ENCODE measurements around the gene GLIPR2.

DNA sequence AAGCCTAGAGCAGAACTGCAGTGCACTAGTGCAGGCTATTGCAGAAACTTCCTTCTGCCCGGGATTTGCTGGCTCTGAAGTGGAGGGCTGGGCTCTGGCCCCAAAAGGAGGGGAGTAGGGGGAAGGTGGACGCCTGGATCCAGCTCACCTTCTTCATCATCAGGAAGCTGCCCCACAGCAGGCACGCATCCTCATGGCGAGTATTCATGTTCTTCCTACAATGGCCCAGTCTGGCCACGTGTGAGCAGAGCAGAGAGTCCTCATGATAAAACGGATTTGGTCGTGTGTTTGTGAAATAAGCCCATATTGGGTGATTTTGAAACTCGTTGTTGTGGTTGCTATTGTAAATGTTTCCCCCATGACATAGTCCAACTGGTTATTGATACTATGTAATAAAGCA is 8.2 kb upstream of the GLIPR2 start:
- TF ChIP-seq, protein P1, sequence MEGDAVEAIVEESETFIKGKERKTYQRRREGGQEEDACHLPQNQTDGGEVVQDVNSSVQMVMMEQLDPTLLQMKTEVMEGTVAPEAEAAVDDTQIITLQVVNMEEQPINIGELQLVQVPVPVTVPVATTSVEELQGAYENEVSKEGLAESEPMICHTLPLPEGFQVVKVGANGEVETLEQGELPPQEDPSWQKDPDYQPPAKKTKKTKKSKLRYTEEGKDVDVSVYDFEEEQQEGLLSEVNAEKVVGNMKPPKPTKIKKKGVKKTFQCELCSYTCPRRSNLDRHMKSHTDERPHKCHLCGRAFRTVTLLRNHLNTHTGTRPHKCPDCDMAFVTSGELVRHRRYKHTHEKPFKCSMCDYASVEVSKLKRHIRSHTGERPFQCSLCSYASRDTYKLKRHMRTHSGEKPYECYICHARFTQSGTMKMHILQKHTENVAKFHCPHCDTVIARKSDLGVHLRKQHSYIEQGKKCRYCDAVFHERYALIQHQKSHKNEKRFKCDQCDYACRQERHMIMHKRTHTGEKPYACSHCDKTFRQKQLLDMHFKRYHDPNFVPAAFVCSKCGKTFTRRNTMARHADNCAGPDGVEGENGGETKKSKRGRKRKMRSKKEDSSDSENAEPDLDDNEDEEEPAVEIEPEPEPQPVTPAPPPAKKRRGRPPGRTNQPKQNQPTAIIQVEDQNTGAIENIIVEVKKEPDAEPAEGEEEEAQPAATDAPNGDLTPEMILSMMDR (optimal IDR thresholded peaks at IDR 0.05 in 1 of 3, IDR thresholded peaks at IDR 0.05 in 1 of 3, conservative IDR thresholded peaks at IDR 0.05 in 1 of 3; ENCODE audit: extremely low read depth in 1 of 3, insufficient read depth in 2 of 3, low read length in 3 of 3) = no peak
- no peak for TF ChIP-seq EZH2 (IDR thresholded peaks at IDR 0.05; ENCODE audit: low read length)

All from keratinocyte (primary cell).